Activated B cell treated with CpG ODN at 0.5 μM for 24 hours (primary cell): ENCODE results near the gene LMLN. TPM values are rescaled to one million over a fixed set of nuclear protein-coding genes. Genes with fewer than 3 reads are reported as not detected.

ENCODE experiments used
- ATAC-seq: fragments of 200-7000 bp; cut with Tn5 transposase; one replicate; pipeline ENCODE4 v1.10.0; 2021; ENCODE audit warnings: low read depth, mild to moderate bottlenecking, moderate library complexity
- CTCF ChIA-PET: fragments of 350-600 bp; sonication (Branson Sonifier 250); formaldehyde crosslinking; loops from one replicate; lab custom pipeline; 2021; ENCODE audit warnings: antibody characterized with exemption; lab: Charles Lee
- POLR2A ChIA-PET: fragments of 350-600 bp; sonication (Branson Sonifier 250); formaldehyde crosslinking; loops from one replicate; lab custom pipeline; 2021; ENCODE audit warnings: antibody characterized with exemption; lab: Charles Lee
- DNase-seq: peaks from one replicate; pipeline ENCODE4 v3.0.0; 2022
- H3K27ac Mint-ChIP-seq: one replicate; pipeline ENCODE4 v1.8.0; 2020; ENCODE audit warnings: mixed read lengths
- H3K27me3 Mint-ChIP-seq: one replicate; pipeline ENCODE4 v1.8.0; 2021; ENCODE audit warnings: mixed read lengths
- H3K36me3 Mint-ChIP-seq: one replicate; pipeline ENCODE4 v1.8.0; 2021; ENCODE audit warnings: low read depth, mixed read lengths
- H3K4me1 Mint-ChIP-seq: one replicate; pipeline ENCODE4 v1.8.0; 2021; ENCODE audit warnings: mixed read lengths
- H3K4me3 Mint-ChIP-seq: one replicate; pipeline ENCODE4 v1.8.0; 2020; ENCODE audit warnings: mild to moderate bottlenecking, mixed read lengths
- H3K9me3 Mint-ChIP-seq: one replicate; pipeline ENCODE4 v1.8.0; 2020; ENCODE audit warnings: mixed read lengths
- intact Hi-C: fragments of 100-400 bp; cut with micrococcal nuclease; formaldehyde crosslinking; loops from one replicate; pipeline ENCODE4 v1.15.1; 2024
- total RNA-seq: library from RNA; stranded (reverse); gene quantifications from 2 replicates; pipeline ENCODE4 v1.2.3, GENCODE V29; 2022
- TF ChIP-seq, protein P1 (sequence below): fragments of 200-600 bp; IDR thresholded peaks from one replicate; pipeline ENCODE4 v1.8.0; 2022; ENCODE audit warnings: antibody characterized with exemption, mild to moderate bottlenecking

Gene LMLN
- total RNA-seq, 1 donor from 2014 or later = 4.1 TPM

DNA sequence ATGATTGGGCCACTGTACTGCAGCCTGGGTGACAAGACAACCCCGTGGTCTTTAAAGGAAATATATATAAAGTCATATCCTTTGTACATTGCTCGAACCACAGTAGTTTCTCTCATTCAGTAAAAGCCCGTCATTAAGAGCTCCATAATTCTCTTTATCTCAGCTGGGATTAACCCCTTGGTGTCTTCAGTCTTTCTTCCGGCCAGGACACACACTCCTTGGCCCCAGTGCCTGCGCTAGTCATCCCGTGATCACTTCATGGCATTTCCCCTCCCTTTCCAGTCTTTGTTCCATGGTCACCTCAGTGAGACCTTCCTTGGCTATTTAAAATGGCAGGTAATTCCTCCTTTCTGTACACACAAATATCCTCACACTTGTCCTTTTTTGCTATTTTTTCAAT lies 6.7 kb upstream of the LMLN start:
- Mint-ChIP-seq H3K9me3 (no peaks in the 10 kb centered on the region), H3K27ac (peak overlapping the region; percentile 24), H3K4me1 (peaks cover 45% of the 10 kb centered on the region), H3K4me3 (peak overlapping the region; percentile 36), H3K27me3 (no peaks in the 10 kb centered on the region), H3K36me3 (peaks cover 77% of the 10 kb centered on the region)
- intact Hi-C loops = loop anchor here (5.0 kb wide), 1 partner anchor 161 kb away; the partner anchor contains the start of gene LRCH3
- ChIA-PET POLR2A (no interaction called here), CTCF (no interaction called here)
- ATAC-seq (no peak), DNase-seq (no peak)
- TF ChIP-seq, protein P1, sequence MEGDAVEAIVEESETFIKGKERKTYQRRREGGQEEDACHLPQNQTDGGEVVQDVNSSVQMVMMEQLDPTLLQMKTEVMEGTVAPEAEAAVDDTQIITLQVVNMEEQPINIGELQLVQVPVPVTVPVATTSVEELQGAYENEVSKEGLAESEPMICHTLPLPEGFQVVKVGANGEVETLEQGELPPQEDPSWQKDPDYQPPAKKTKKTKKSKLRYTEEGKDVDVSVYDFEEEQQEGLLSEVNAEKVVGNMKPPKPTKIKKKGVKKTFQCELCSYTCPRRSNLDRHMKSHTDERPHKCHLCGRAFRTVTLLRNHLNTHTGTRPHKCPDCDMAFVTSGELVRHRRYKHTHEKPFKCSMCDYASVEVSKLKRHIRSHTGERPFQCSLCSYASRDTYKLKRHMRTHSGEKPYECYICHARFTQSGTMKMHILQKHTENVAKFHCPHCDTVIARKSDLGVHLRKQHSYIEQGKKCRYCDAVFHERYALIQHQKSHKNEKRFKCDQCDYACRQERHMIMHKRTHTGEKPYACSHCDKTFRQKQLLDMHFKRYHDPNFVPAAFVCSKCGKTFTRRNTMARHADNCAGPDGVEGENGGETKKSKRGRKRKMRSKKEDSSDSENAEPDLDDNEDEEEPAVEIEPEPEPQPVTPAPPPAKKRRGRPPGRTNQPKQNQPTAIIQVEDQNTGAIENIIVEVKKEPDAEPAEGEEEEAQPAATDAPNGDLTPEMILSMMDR = no peak

DNA sequence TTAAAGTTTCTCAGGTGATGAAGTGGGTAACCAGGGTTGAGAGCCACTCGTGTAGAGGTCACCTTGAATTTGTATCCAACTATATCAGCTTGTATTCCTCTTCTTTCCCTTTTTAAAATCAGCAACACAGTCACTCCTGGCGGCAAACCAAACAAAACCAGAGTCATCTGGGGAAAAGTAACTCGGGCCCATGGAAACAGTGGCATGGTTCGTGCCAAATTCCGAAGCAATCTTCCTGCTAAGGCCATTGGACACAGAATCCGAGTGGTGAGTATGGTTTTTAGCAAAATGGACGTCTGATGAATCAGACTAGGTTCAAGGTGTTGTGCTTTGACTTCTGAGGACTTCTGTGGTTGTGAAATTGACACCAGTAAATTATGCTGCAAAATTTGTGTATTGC lies 6.1 kb upstream of the LMLN start:
- ChIA-PET POLR2A (no interaction called here), CTCF (no interaction called here)
- Mint-ChIP-seq H3K36me3 (peaks cover 79% of the 10 kb centered on the region), H3K9me3 (no peaks in the 10 kb centered on the region), H3K27ac (no peak overlapping the region), H3K4me1 (peaks cover 51% of the 10 kb centered on the region), H3K4me3 (no peak overlapping the region), H3K27me3 (no peaks in the 10 kb centered on the region)
- TF ChIP-seq, protein P1 = no peak
- ATAC-seq (no peak), DNase-seq (no peak)
- intact Hi-C loops = loop anchor here (5.0 kb wide), 1 partner anchor 162 kb away; the partner anchor contains the start of gene LRCH3

DNA sequence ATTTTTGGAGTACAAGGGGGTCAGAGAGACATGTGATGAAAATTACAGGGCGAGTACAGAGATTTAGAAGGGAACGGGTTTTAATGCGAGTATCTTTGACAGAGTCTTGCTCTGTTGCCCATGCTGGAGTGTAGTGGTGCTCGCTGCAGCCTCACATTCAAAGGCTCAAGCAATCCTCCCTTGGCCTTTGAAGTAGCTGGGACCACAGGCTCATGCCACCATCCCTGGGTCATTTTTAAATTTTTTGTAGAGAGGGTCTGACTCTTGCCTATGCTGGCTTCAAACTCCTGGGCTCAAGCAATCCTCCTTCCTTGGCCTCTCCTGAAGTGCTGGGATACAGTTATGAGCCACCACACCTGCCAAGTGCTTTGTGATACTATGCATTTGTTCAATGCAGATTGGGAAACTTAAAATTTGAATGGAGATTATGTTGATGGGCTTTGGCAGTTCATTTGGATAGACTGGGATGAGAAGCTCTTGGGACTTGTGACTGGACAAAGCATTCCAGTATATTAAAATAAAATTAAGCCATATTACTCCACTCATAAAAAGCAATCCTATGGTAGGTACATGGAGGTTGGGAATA lies 4.0 kb upstream of the LMLN start:
- intact Hi-C loops = no loop called here
- no peak for DNase-seq
- no peak overlapping the region for H3K27ac Mint-ChIP-seq

DNA sequence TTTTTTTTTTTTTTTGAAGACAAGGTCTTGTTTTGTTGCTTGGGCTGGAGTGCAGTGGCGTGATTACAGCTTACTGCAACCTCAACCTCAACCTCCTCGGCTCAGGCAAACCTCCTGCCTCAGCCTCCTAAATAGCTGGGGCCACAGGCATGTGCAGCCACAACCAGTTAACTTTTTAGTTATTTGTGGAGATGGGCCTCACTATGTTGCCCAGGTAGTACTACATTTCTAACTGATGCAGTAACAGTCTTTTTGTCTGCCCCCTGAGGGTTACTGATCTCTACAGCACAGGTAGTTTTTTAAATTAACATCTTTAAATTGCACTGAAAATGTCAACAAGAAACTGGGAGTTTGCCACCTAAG lies 3.4 kb upstream of the LMLN start:
- Mint-ChIP-seq H3K27me3 (no peaks in the 10 kb centered on the region), H3K36me3 (peaks cover 65% of the 10 kb centered on the region), H3K4me1 (peaks cover 50% of the 10 kb centered on the region), H3K27ac (no peak overlapping the region), H3K4me3 (no peak overlapping the region), H3K9me3 (no peaks in the 10 kb centered on the region)
- ChIA-PET POLR2A (interaction anchor here (0.9 kb wide), 1 partner anchor 124 kb away, joined by 3 read pairs; no protein-coding TSS in a partner anchor), CTCF (no interaction called here)
- intact Hi-C loops = no loop called here
- TF ChIP-seq, protein P1 = no peak
- ATAC-seq (no peak), DNase-seq (no peak)

More for the DNA sequence above, 4.0 kb upstream of the LMLN start:
- ChIA-PET POLR2A (interaction anchor here (0.9 kb wide), 1 partner anchor 125 kb away, joined by 3 read pairs; no protein-coding TSS in a partner anchor), CTCF (no interaction called here)
- H3K36me3 Mint-ChIP-seq = peaks cover 70% of the 10 kb centered on the region
- TF ChIP-seq, protein P1 = no peak
- ATAC-seq = no peak
- no peak overlapping the region for H3K4me3 Mint-ChIP-seq
- peaks cover 51% of the 10 kb centered on the region for H3K4me1 Mint-ChIP-seq
- H3K9me3 Mint-ChIP-seq = no peaks in the 10 kb centered on the region
- no peaks in the 10 kb centered on the region for H3K27me3 Mint-ChIP-seq

DNA sequence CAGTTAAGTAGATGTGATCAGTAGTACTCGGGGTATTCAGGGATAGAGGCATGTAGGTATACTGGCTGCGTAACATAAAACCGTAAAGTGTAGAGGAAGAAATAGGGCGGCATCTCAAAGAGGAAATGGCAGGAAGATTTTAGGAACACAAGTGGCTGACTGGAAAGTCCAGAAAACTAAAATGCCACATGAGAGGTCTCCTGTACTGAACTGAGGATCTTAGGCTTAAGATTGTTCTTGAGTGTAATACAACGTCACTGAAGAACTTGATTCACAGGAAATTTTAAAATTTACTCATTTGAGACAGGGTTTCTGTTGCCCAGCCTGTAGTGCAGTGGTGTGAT lies 2.3 kb upstream of the LMLN start:
- intact Hi-C loops = no loop called here
- no peak for DNase-seq
- peaks cover 58% of the 10 kb centered on the region for H3K36me3 Mint-ChIP-seq
- CTCF ChIA-PET = no interaction called here
- TF ChIP-seq, protein P1 = no peak
- ATAC-seq = no peak
- no peaks in the 10 kb centered on the region for H3K27me3 Mint-ChIP-seq
- H3K4me3 Mint-ChIP-seq = no peak overlapping the region
- H3K27ac Mint-ChIP-seq = no peak overlapping the region
- H3K9me3 Mint-ChIP-seq = no peaks in the 10 kb centered on the region
- H3K4me1 Mint-ChIP-seq = peaks cover 46% of the 10 kb centered on the region
- POLR2A ChIA-PET = no interaction called here
